ENCODE results near the gene PIGU. TPM values are rescaled to one million over a fixed set of nuclear protein-coding genes. Genes with fewer than 3 reads are reported as not detected.

The PIGU gene
- total and polyA plus RNA-seq, 2 of the 13 experiments (the other 11 are each of a cell fraction or from before 2014, with no cell fraction given) = 45.5 to 231 TPM

GRCh38 chr20:34512266-34512954, 164.5 kb downstream of the PIGU start (continued):
- no peak for TF ChIP-seq ERF (CRISPR knock-in tag; IDR thresholded peaks at IDR 0.05)
- no peak for TF ChIP-seq MZF1 (CRISPR knock-in tag; IDR thresholded peaks at IDR 0.05; ENCODE audit: borderline replicate concordance)
- TF ChIP-seq RFX3 (CRISPR knock-in tag; IDR thresholded peaks at IDR 0.05) = no peak
- TF ChIP-seq CSRNP1 (CRISPR knock-in tag; IDR thresholded peaks at IDR 0.05) = no peak
- TF ChIP-seq, protein P1, sequence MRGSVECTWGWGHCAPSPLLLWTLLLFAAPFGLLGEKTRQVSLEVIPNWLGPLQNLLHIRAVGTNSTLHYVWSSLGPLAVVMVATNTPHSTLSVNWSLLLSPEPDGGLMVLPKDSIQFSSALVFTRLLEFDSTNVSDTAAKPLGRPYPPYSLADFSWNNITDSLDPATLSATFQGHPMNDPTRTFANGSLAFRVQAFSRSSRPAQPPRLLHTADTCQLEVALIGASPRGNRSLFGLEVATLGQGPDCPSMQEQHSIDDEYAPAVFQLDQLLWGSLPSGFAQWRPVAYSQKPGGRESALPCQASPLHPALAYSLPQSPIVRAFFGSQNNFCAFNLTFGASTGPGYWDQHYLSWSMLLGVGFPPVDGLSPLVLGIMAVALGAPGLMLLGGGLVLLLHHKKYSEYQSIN (CRISPR knock-in tag; IDR thresholded peaks at IDR 0.05; ENCODE audit: borderline replicate concordance) = no peak
- TF ChIP-seq, protein P2, sequence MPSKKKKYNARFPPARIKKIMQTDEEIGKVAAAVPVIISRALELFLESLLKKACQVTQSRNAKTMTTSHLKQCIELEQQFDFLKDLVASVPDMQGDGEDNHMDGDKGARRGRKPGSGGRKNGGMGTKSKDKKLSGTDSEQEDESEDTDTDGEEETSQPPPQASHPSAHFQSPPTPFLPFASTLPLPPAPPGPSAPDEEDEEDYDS (CRISPR knock-in tag; IDR thresholded peaks at IDR 0.05) = no peak; the same call in 1 of the 2 replicates
- TF ChIP-seq ZNF274 (CRISPR knock-in tag; IDR thresholded peaks at IDR 0.05) = no peak
- TF ChIP-seq, protein P3, sequence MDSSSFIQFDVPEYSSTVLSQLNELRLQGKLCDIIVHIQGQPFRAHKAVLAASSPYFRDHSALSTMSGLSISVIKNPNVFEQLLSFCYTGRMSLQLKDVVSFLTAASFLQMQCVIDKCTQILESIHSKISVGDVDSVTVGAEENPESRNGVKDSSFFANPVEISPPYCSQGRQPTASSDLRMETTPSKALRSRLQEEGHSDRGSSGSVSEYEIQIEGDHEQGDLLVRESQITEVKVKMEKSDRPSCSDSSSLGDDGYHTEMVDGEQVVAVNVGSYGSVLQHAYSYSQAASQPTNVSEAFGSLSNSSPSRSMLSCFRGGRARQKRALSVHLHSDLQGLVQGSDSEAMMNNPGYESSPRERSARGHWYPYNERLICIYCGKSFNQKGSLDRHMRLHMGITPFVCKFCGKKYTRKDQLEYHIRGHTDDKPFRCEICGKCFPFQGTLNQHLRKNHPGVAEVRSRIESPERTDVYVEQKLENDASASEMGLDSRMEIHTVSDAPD (CRISPR knock-in tag; IDR thresholded peaks at IDR 0.05) = 0 out of 2 replicates have a peak, but pooled peaks have one; percentile 57
- 0 out of 2 replicates have a peak, but pooled peaks have one; percentile 5 for TF ChIP-seq TBX2 (CRISPR knock-in tag; IDR thresholded peaks at IDR 0.05; ENCODE audit: borderline replicate concordance)
- TF ChIP-seq ETV5 (CRISPR knock-in tag; IDR thresholded peaks at IDR 0.05; ENCODE audit: borderline replicate concordance) = no peak; the same call in 1 of the 2 replicates
- no peak for TF ChIP-seq KDM1A (CRISPR knock-in tag; IDR thresholded peaks at IDR 0.05)
- TF ChIP-seq SOX5 (CRISPR knock-in tag; IDR thresholded peaks at IDR 0.05; ENCODE audit: borderline replicate concordance) = peak; percentile 54; the same call in 1 of the 2 replicates
- TF ChIP-seq PRPF4 (IDR thresholded peaks at IDR 0.05; ENCODE audit: low read depth, low read length, poor library complexity, severe bottlenecking) = no peak
- TF ChIP-seq ZNF83 (CRISPR knock-in tag; IDR thresholded peaks at IDR 0.05; ENCODE audit: borderline replicate concordance) = no peak
- TF ChIP-seq NBN (conservative IDR thresholded peaks at IDR 0.05) = no peak
- TF ChIP-seq KAT2B (IDR thresholded peaks at IDR 0.05; ENCODE audit: borderline replicate concordance, low read depth, low read length) = no peak
- TF ChIP-seq GLI4 (CRISPR knock-in tag; IDR thresholded peaks at IDR 0.05; ENCODE audit: borderline replicate concordance) = no peak
- TF ChIP-seq JUN (CRISPR knock-in tag; IDR thresholded peaks at IDR 0.05) = no peak
- TF ChIP-seq PTBP1 (IDR thresholded peaks at IDR 0.05; ENCODE audit: low read depth, low read length, poor library complexity, severe bottlenecking) = no peak
- no peak; the same call in 1 of the 2 replicates for TF ChIP-seq ESRRA (CRISPR knock-in tag; IDR thresholded peaks at IDR 0.05; ENCODE audit: low read depth)
